ENCODE data around the gene LGI4. TPM values are rescaled to one million over a fixed set of nuclear protein-coding genes. Genes with fewer than 3 reads are reported as not detected.

Gene LGI4
- total RNA-seq, 4 donors from 2014 or later: 24.8 to 47.9 (median 36.2) TPM

- peak; percentile 31 for ATAC-seq
- H3K4me1 ChIP-seq: peaks cover 0 to 46% (median 4%) of the 10 kb centered on the region in 3 donors
- WGBS, 2 donors (ENCODE audit: low coverage in 1 of 2): 37 to 47% methylated on average over 4 to 7 of the region's 7 CpGs
- H3K36me3 ChIP-seq: no peaks in the 10 kb centered on the region
- no peak overlapping the region for H3K4me3 ChIP-seq
- TF ChIP-seq CTCF (IDR thresholded peaks at IDR 0.05) (no peak), POLR2AphosphoS5 (IDR thresholded peaks at IDR 0.05) (no peak), EP300 (IDR thresholded peaks at IDR 0.05) (no peak), POLR2A (IDR thresholded peaks at IDR 0.05) (no peak)
- H3K9me3 ChIP-seq: no peaks in the 10 kb centered on the region
- H3K27ac ChIP-seq: peak overlapping the region in 3 of 4 donors; percentile 55 to 91 (median 64)
- H3K27me3 ChIP-seq: no peaks in the 10 kb centered on the region
Observed at GRCh38 chr19:35120492-35120891, 14.4 kb downstream of the LGI4 start.

GRCh38 chr19:35119578-35120155, 15.2 kb downstream of the LGI4 start:
- no peak for ATAC-seq
- Histone ChIP-seq H3K27me3 (peaks cover 7% of the 10 kb centered on the region), H3K4me1 (peaks cover 0 to 45% (median 0%) of the 10 kb centered on the region in 3 donors), H3K36me3 (no peaks in the 10 kb centered on the region), H3K27ac (peak overlapping the region in 3 of 4 donors; percentile 60 to 91 (median 68)), H3K4me3 (no peak overlapping the region), H3K9me3 (no peaks in the 10 kb centered on the region)
- TF ChIP-seq POLR2A (IDR thresholded peaks at IDR 0.05): no peak
- TF ChIP-seq CTCF (IDR thresholded peaks at IDR 0.05): no peak
- TF ChIP-seq POLR2AphosphoS5 (IDR thresholded peaks at IDR 0.05): no peak
- no peak for TF ChIP-seq EP300 (IDR thresholded peaks at IDR 0.05)
- 82 to 83% methylated on average over 4 to 5 of the region's 9 CpGs for WGBS, 2 donors (ENCODE audit: low coverage in 1 of 2)

- H3K27me3 ChIP-seq: peaks cover 7% of the 10 kb centered on the region
- no peak for ATAC-seq
- TF ChIP-seq POLR2AphosphoS5 (IDR thresholded peaks at IDR 0.05): no peak
- TF ChIP-seq CTCF (IDR thresholded peaks at IDR 0.05): no peak
- H3K4me1 ChIP-seq: peaks cover 0 to 47% (median 0%) of the 10 kb centered on the region in 3 donors
- no peaks in the 10 kb centered on the region for H3K36me3 ChIP-seq
- H3K9me3 ChIP-seq: no peaks in the 10 kb centered on the region
- peak overlapping the region in 3 of 4 donors; percentile 60 to 91 (median 68) for H3K27ac ChIP-seq
- WGBS, 2 donors (ENCODE audit: low coverage in 1 of 2): 93 to 100% methylated on average over 1 to 3 of the region's 14 CpGs
- peak overlapping the region in 1 of 2 donors; percentile 24 for H3K4me3 ChIP-seq
Observed at GRCh38 chr19:35119091-35119490, 15.8 kb downstream of the LGI4 start.

- Histone ChIP-seq H3K36me3 (no peaks in the 10 kb centered on the region), H3K9me3 (no peaks in the 10 kb centered on the region), H3K4me1 (peaks cover 0 to 40% (median 0%) of the 10 kb centered on the region in 3 donors), H3K4me3 (peak overlapping the region in 1 of 2 donors; percentile 24), H3K27ac (peak overlapping the region in 3 of 4 donors; percentile 60 to 91 (median 68)), H3K27me3 (peaks cover 7% of the 10 kb centered on the region)
- TF ChIP-seq POLR2AphosphoS5 (IDR thresholded peaks at IDR 0.05) (no peak), EP300 (IDR thresholded peaks at IDR 0.05) (no peak), POLR2A (IDR thresholded peaks at IDR 0.05) (no peak), CTCF (IDR thresholded peaks at IDR 0.05) (no peak)
- WGBS, 2 donors (ENCODE audit: low coverage in 1 of 2): 68 to 91% methylated on average over 6 to 8 of the region's 13 CpGs
- ATAC-seq: no peak
Observed at GRCh38 chr19:35118268-35119020, 16.4 kb downstream of the LGI4 start.
